ENCODE measurements around the gene LINS1.

Gene LINS1

GRCh38 chr15:100602064-100602822 is at the start of gene LINS1, which contains the start of gene ASB7:
Gene LINS1, minus strand, starts transcription at chr15:100602184. Its CDS starts 21,342 bp downstream, at chr15:100580842.
Gene ASB7, plus strand, starts transcription at chr15:100602589. Its CDS starts 9,628 bp downstream, at chr15:100612217.
- peak; percentile 98 for DNase-seq

GRCh38 chr15:100651253-100651652 is 49.3 kb upstream of the LINS1 start:
- no peak for DNase-seq

- no peak for DNase-seq
Measured at GRCh38 chr15:100650685-100651084, 48.7 kb upstream of the LINS1 start.

GRCh38 chr15:100648951-100649350 is 47.0 kb upstream of the LINS1 start:
- DNase-seq: no peak

- DNase-seq: no peak
Measured at GRCh38 chr15:100645671-100646070, 43.7 kb upstream of the LINS1 start.

GRCh38 chr15:100642950-100643338 is 41.0 kb upstream of the LINS1 start:
- DNase-seq: no peak

GRCh38 chr15:100642213-100642949 is 40.4 kb upstream of the LINS1 start:
- DNase-seq: no peak

- no peak for DNase-seq
Measured at GRCh38 chr15:100638177-100638730, 36.3 kb upstream of the LINS1 start.

- DNase-seq: no peak
Measured at GRCh38 chr15:100635406-100636071, 33.6 kb upstream of the LINS1 start.

- no peak for DNase-seq
Measured at GRCh38 chr15:100633763-100634075, 31.7 kb upstream of the LINS1 start.

GRCh38 chr15:100631831-100632230 is 29.8 kb upstream of the LINS1 start:
- DNase-seq: no peak

GRCh38 chr15:100628746-100629145 is 26.8 kb upstream of the LINS1 start:
- no peak for DNase-seq

- DNase-seq: peak; percentile 53
Measured at GRCh38 chr15:100627789-100628395, 25.9 kb upstream of the LINS1 start.

GRCh38 chr15:100623301-100623700 is 21.3 kb upstream of the LINS1 start:
- no peak for DNase-seq

- no peak for DNase-seq
Measured at GRCh38 chr15:100616700-100617099, 14.7 kb upstream of the LINS1 start.

- DNase-seq: no peak
Measured at GRCh38 chr15:100615801-100616200, 13.8 kb upstream of the LINS1 start.

- no peak for DNase-seq
Measured at GRCh38 chr15:100614918-100615317, 12.9 kb upstream of the LINS1 start.

GRCh38 chr15:100614336-100614735 is 12.4 kb upstream of the LINS1 start:
- DNase-seq: no peak

GRCh38 chr15:100613208-100613607 is 11.2 kb upstream of the LINS1 start:
- no peak for DNase-seq

GRCh38 chr15:100612539-100612938 is 10.6 kb upstream of the LINS1 start:
- no peak for DNase-seq

- DNase-seq: peak; percentile 62
Measured at GRCh38 chr15:100602823-100603393, 924 bp upstream of the LINS1 start.

- DNase-seq: no peak
Measured at GRCh38 chr15:100601617-100602063, 344 bp downstream of the LINS1 start.

GRCh38 chr15:100601163-100601562 is 821 bp downstream of the LINS1 start:
- no peak for DNase-seq
